HEK293 (cell line): ENCODE data around the gene MOK.

Source experiments
- ATF2 ChIP-seq: fragments of 450-650 bp; formaldehyde crosslinking; IDR thresholded peaks from 2 replicates; pipeline ENCODE4 v1.5.1; 2016; ENCODE audit warnings: missing biosample characterization, missing genetic modification characterization, low read depth
- CTCF ChIP-seq: fragments of 450-650 bp; formaldehyde crosslinking; IDR thresholded peaks from 2 replicates; pipeline ENCODE4 v1.5.1; 2016; ENCODE audit warnings: missing biosample characterization, missing genetic modification characterization
- GFI1B ChIP-seq: fragments of 450-650 bp; formaldehyde crosslinking; IDR thresholded peaks from 2 replicates; pipeline ENCODE4 v1.5.1; 2016; ENCODE audit warnings: missing biosample characterization, missing genetic modification characterization
- KLF7 ChIP-seq: fragments of 450-650 bp; formaldehyde crosslinking; IDR thresholded peaks from 2 replicates; pipeline ENCODE4 v1.5.1; 2016; ENCODE audit warnings: missing biosample characterization, missing genetic modification characterization, borderline replicate concordance
- PATZ1 ChIP-seq: fragments of 450-650 bp; formaldehyde crosslinking; IDR thresholded peaks from 2 replicates; pipeline ENCODE4 v1.5.1; 2016; ENCODE audit warnings: missing biosample characterization, missing genetic modification characterization
- ZBTB8A ChIP-seq: fragments of 450-650 bp; formaldehyde crosslinking; IDR thresholded peaks from 2 replicates; pipeline ENCODE4 v1.5.1; 2016; ENCODE audit warnings: missing biosample characterization, missing genetic modification characterization
- ZNF223 ChIP-seq: fragments of 450-650 bp; formaldehyde crosslinking; IDR thresholded peaks from 2 replicates; pipeline ENCODE4 v1.5.1; 2016; ENCODE audit warnings: missing biosample characterization, missing genetic modification characterization
- ZNF37A ChIP-seq: fragments of 450-650 bp; IDR thresholded peaks from 2 replicates; pipeline ENCODE4 v1.5.1; 2018; ENCODE audit warnings: missing biosample characterization, missing genetic modification characterization
- ZNF658 ChIP-seq: fragments of 450-650 bp; formaldehyde crosslinking; IDR thresholded peaks from 2 replicates; pipeline ENCODE4; 2016; ENCODE audit warnings: missing biosample characterization, missing genetic modification characterization
- ZNF660 ChIP-seq: fragments of 450-650 bp; IDR thresholded peaks from 2 replicates; pipeline ENCODE4 v1.5.1; 2018; ENCODE audit warnings: missing biosample characterization, mild to moderate bottlenecking, missing genetic modification characterization

- TF ChIP-seq CTCF (no peak), ZNF660 (tag by site-specific recombination) (no peak), ATF2 (tag by site-specific recombination) (no peak), ZNF658 (tag by site-specific recombination) (no peak), ZNF223 (tag by site-specific recombination) (no peak), GFI1B (no peak), ZNF37A (tag by site-specific recombination) (no peak), PATZ1 (tag by site-specific recombination) (no peak), ZBTB8A (tag by site-specific recombination) (no peak), KLF7 (no peak)
Measured at GRCh38 chr14:102183886-102184285, 121.1 kb downstream of the MOK start.
